ENCODE data around the gene GFER.

The GFER gene

DNA sequence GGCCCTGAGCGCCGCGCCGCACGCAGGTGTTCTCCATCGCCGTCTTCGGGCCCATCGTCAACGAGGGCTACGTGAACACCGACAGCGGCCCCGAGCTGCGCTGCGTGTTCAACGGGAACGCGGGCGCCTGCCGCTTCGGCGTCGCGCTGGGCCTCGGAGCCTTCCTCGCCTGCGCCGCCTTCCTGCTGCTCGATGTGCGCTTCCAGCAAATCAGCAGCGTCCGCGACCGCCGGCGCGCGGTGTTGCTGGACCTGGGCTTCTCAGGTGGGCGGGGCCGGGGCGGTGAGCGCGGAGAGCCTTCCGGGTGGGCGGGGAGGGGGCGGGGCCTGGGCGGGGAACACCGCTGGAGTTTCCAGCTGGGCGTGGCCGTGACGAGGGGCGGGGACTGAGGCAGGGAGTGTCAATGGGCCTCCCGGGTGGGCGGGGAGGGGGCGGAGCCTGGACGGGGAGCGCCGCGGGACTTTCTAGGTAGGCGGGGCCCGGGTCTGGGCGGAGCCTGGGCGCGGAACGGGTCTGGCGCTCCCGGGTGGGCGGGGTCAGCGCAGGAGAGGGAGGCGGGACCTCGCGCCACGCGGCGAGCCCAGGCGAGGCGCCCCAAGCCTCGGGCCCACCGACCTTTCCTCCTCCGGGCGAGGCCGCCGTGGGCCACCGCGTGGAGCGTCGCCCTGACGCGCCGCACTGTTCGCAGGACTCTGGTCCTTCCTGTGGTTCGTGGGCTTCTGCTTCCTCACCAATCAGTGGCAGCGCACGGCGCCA, 8.1 kb downstream of the GFER start:
- no peak overlapping the region for H3K27ac ChIP-seq (replicated peaks; ENCODE audit: low read length)
- peaks cover 5 to 13% of the 10 kb centered on the region in 2 donors for H3K36me3 ChIP-seq (replicated peaks in 1 of 2; ENCODE audit: control insufficient read depth in 2 of 2, insufficient read depth in 2 of 2, low read length in 2 of 2)
- H3K4me1 ChIP-seq (ENCODE audit: control insufficient read depth in 2 of 2, insufficient read depth in 1 of 2, low read depth in 1 of 2, low read length in 2 of 2): peaks cover 12 to 18% of the 10 kb centered on the region in 2 donors
- peak overlapping the region; percentile 98 for H2BK15ac ChIP-seq (ENCODE audit: low read length)
- peak overlapping the region; percentile 81 for H2AFZ ChIP-seq (ENCODE audit: low read length)
- H3K79me1 ChIP-seq (ENCODE audit: low read depth, low read length): peaks cover 4% of the 10 kb centered on the region
- H2BK120ac ChIP-seq (ENCODE audit: low read depth, low read length): peak overlapping the region; percentile 75
- H3K14ac ChIP-seq (ENCODE audit: low read length): peak overlapping the region; percentile 94
- peak overlapping the region; percentile 98 for H2AK5ac ChIP-seq (ENCODE audit: low read depth, low read length)
- H3K4me3 ChIP-seq (ENCODE audit: low read length in 2 of 2): peak overlapping the region; percentile 33 to 76
- peak overlapping the region; percentile 98 for H2BK12ac ChIP-seq (ENCODE audit: low read length)
- peaks cover 18 to 37% (median 34%) of the 10 kb centered on the region in 3 experiments for H3K27me3 ChIP-seq (ENCODE audit: control insufficient read depth in 3 of 3, insufficient read depth in 3 of 3, low read depth in 1 of 3, low read length in 3 of 3)
- H3K4me2 ChIP-seq (ENCODE audit: insufficient read depth, low read length, poor library complexity, severe bottlenecking): peak overlapping the region; percentile 77
- H4K8ac ChIP-seq (ENCODE audit: low read depth, low read length): peak overlapping the region; percentile 65
- peak overlapping the region; percentile 99 for H3K18ac ChIP-seq (ENCODE audit: low read length)
- peak; percentile 92 for DNase-seq (ENCODE audit: low spot score)
- peak overlapping the region; percentile 88 for H3K9ac ChIP-seq (ENCODE audit: low read depth, low read length, poor library complexity)
- peak overlapping the region; percentile 85 for H4K91ac ChIP-seq (ENCODE audit: low read depth, low read length, poor library complexity)
- no CpG with 5 or more reads among the region's 96 CpGs for WGBS, 2 donors (ENCODE audit: extremely low coverage in 2 of 2, insufficient read length in 2 of 2, insufficient replicate concordance in 1 of 2)
- peak overlapping the region; percentile 99 for H3K23ac ChIP-seq (ENCODE audit: low read depth, low read length, poor library complexity)
- H3K9me3 ChIP-seq (replicated peaks in 1 of 2; ENCODE audit: control insufficient read depth in 2 of 2, insufficient read depth in 1 of 2, low read depth in 1 of 2, low read length in 2 of 2): peaks cover 0 to 4% of the 10 kb centered on the region in 2 donors
- peak overlapping the region; percentile 93 for H3K4ac ChIP-seq (ENCODE audit: low read length)
- peak overlapping the region; percentile 39 for H2BK5ac ChIP-seq (ENCODE audit: low read length)

DNA sequence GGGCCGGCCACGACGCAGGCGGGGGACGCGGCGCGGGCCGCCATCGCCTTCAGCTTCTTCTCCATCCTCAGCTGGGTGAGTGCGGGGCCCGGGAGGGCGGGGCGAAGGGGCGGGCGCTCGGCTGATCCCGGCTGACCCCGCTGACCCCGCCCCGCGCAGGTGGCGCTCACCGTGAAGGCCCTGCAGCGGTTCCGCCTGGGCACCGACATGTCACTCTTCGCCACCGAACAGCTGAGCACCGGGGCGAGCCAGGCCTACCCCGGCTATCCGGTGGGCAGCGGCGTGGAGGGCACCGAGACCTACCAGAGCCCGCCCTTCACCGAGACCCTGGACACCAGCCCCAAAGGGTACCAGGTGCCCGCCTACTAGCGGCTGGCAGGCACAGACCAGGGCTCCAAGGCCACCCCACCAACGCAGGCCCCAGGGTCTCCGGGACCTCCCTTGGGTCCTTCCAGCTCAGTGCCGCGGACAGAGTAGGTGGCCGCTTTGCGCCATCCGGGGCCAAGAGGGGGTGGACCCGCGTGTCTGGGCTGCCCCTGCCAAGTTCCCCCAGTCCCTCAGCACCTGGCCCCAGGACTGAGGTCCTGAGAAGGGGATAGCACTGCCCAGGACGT, 8.8 kb downstream of the GFER start:
- Histone ChIP-seq H2BK120ac (ENCODE audit: low read depth, low read length) (peak overlapping the region; percentile 75), H3K36me3 (replicated peaks in 1 of 2; ENCODE audit: control insufficient read depth in 2 of 2, insufficient read depth in 2 of 2, low read length in 2 of 2) (peaks cover 6 to 18% of the 10 kb centered on the region in 2 donors), H3K27ac (replicated peaks; ENCODE audit: low read length) (no peak overlapping the region), H3K23ac (ENCODE audit: low read depth, low read length, poor library complexity) (peak overlapping the region; percentile 99), H2BK5ac (ENCODE audit: low read length) (peak overlapping the region; percentile 39), H3K4ac (ENCODE audit: low read length) (peak overlapping the region; percentile 93), H3K18ac (ENCODE audit: low read length) (peak overlapping the region; percentile 99), H2AK5ac (ENCODE audit: low read depth, low read length) (peak overlapping the region; percentile 98), H3K4me3 (ENCODE audit: low read length in 2 of 2) (peak overlapping the region; percentile 26 to 76), H3K79me1 (ENCODE audit: low read depth, low read length) (peaks cover 5% of the 10 kb centered on the region), H2BK15ac (ENCODE audit: low read length) (peak overlapping the region; percentile 98), H3K4me2 (ENCODE audit: insufficient read depth, low read length, poor library complexity, severe bottlenecking) (peak overlapping the region; percentile 73), H3K14ac (ENCODE audit: low read length) (peak overlapping the region; percentile 94), H2BK12ac (ENCODE audit: low read length) (peak overlapping the region; percentile 98), H4K91ac (ENCODE audit: low read depth, low read length, poor library complexity) (peak overlapping the region; percentile 85), H3K4me1 (ENCODE audit: control insufficient read depth in 2 of 2, insufficient read depth in 1 of 2, low read depth in 1 of 2, low read length in 2 of 2) (peaks cover 12 to 18% of the 10 kb centered on the region in 2 donors), H2AFZ (ENCODE audit: low read length) (peak overlapping the region; percentile 81), H3K9ac (ENCODE audit: low read depth, low read length, poor library complexity) (peak overlapping the region; percentile 88), H3K9me3 (replicated peaks in 1 of 2; ENCODE audit: control insufficient read depth in 2 of 2, insufficient read depth in 1 of 2, low read depth in 1 of 2, low read length in 2 of 2) (peaks cover 0 to 4% of the 10 kb centered on the region in 2 donors), H3K27me3 (ENCODE audit: control insufficient read depth in 3 of 3, insufficient read depth in 3 of 3, low read depth in 1 of 3, low read length in 3 of 3) (peaks cover 18 to 37% (median 34%) of the 10 kb centered on the region in 3 experiments), H4K8ac (ENCODE audit: low read depth, low read length) (peak overlapping the region; percentile 65)
- whole genome bisulfite sequencing, 2 donors (ENCODE audit: extremely low coverage in 2 of 2, insufficient read length in 2 of 2, insufficient replicate concordance in 1 of 2): no CpG with 5 or more reads among the region's 50 CpGs
- DNase-seq (ENCODE audit: low spot score): no peak

DNA sequence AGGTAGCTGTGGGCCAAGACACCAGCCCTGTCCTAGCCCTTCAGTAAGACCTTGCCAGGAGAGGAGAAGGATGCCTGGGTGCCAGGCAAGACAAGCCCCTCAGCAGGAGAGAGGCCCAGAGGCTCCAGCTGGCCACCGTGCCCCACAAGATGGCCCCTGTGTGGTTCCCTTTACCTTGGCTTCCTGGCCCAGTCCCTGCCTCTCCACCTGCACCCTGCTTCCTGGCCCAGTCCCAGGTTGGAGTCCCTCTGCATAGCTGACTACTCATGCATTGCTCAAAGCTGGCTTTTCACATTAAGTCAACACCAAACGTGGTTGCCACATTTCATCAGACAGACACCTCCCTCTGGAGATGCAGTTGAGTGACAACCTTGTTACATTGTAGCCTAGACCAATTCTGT, 9.7 kb downstream of the GFER start:
- H2AK5ac ChIP-seq (ENCODE audit: low read depth, low read length): no peak overlapping the region
- DNase-seq (ENCODE audit: low spot score): no peak
- H3K36me3 ChIP-seq (replicated peaks in 1 of 2; ENCODE audit: control insufficient read depth in 2 of 2, insufficient read depth in 2 of 2, low read length in 2 of 2): peaks cover 12 to 25% of the 10 kb centered on the region in 2 donors
- peaks cover 16 to 36% (median 31%) of the 10 kb centered on the region in 3 experiments for H3K27me3 ChIP-seq (ENCODE audit: control insufficient read depth in 3 of 3, insufficient read depth in 3 of 3, low read depth in 1 of 3, low read length in 3 of 3)
- no CpG with 5 or more reads among the region's 2 CpGs for WGBS, 2 donors (ENCODE audit: extremely low coverage in 2 of 2, insufficient read length in 2 of 2, insufficient replicate concordance in 1 of 2)
- H4K91ac ChIP-seq (ENCODE audit: low read depth, low read length, poor library complexity): no peak overlapping the region
- H3K18ac ChIP-seq (ENCODE audit: low read length): no peak overlapping the region
- H4K8ac ChIP-seq (ENCODE audit: low read depth, low read length): no peak overlapping the region
- H3K4me2 ChIP-seq (ENCODE audit: insufficient read depth, low read length, poor library complexity, severe bottlenecking): no peak overlapping the region
- H3K4me1 ChIP-seq (ENCODE audit: control insufficient read depth in 2 of 2, insufficient read depth in 1 of 2, low read depth in 1 of 2, low read length in 2 of 2): peaks cover 12 to 18% of the 10 kb centered on the region in 2 donors
- peaks cover 0 to 4% of the 10 kb centered on the region in 2 donors for H3K9me3 ChIP-seq (replicated peaks in 1 of 2; ENCODE audit: control insufficient read depth in 2 of 2, insufficient read depth in 1 of 2, low read depth in 1 of 2, low read length in 2 of 2)
- no peak overlapping the region for H3K4me3 ChIP-seq (ENCODE audit: low read length in 2 of 2)
- H2AFZ ChIP-seq (ENCODE audit: low read length): no peak overlapping the region
- H2BK5ac ChIP-seq (ENCODE audit: low read length): no peak overlapping the region
- H3K14ac ChIP-seq (ENCODE audit: low read length): no peak overlapping the region
- H2BK15ac ChIP-seq (ENCODE audit: low read length): no peak overlapping the region
- no peak overlapping the region for H3K4ac ChIP-seq (ENCODE audit: low read length)
- H3K27ac ChIP-seq (replicated peaks; ENCODE audit: low read length): no peak overlapping the region
- H3K79me1 ChIP-seq (ENCODE audit: low read depth, low read length): peaks cover 7% of the 10 kb centered on the region
- H3K9ac ChIP-seq (ENCODE audit: low read depth, low read length, poor library complexity): no peak overlapping the region
- H3K23ac ChIP-seq (ENCODE audit: low read depth, low read length, poor library complexity): no peak overlapping the region
- no peak overlapping the region for H2BK12ac ChIP-seq (ENCODE audit: low read length)
- no peak overlapping the region for H2BK120ac ChIP-seq (ENCODE audit: low read depth, low read length)

All from neuronal stem cell (in vitro differentiated cells).